Gastroesophageal sphincter (tissue), 3 donors: Measurements from ENCODE around the gene NECTIN1.

Experiments used
- POLR2A ChIP-seq, 2 donors: fragments of 450-650 bp; IDR thresholded peaks; one replicate each; pipeline ENCODE4 v1.6.1; 2017; ENCODE audit warnings: antibody characterized with exemption in 2 of 2, mild to moderate bottlenecking in 2 of 2, moderate library complexity in 1 of 2
- POLR2AphosphoS5 ChIP-seq: sonication (generic); formaldehyde crosslinking; IDR thresholded peaks from one replicate; pipeline ENCODE4 v1.6.1; 2017; ENCODE audit warnings: antibody characterized with exemption
- TF ChIP-seq, protein P1 (sequence below), 4 experiments: fragments of 200-600 bp in 2 of 4; fragments of 450-650 bp in 2 of 4; sonication (generic) in 1 of 4; IDR thresholded peaks; one replicate each; pipeline ENCODE4 v1.5.1; 2017 to 2019; ENCODE audit warnings: antibody characterized with exemption in 4 of 4, mild to moderate bottlenecking in 2 of 4, moderate library complexity in 2 of 4

DNA sequence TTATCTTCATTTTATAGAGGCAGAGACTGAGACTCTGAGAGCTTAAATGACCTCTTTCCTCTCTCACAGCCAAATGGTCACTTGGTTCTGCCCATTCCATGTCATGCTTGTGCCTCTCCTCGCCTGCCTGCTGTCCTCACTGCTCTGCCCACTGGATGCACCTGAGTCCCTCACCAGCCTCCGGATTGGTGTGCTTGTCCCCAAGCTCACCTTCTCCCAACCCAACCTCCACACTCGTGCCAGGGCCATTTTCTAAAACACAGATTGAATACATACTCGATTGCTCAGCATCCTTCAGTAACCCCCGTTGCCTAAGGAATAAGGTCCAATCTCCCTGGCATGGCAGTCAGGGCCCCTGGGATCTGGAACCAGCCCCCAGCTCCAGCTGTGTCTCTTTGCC lies 28.4 kb upstream of the NECTIN1 start:
- TF ChIP-seq, protein P1, sequence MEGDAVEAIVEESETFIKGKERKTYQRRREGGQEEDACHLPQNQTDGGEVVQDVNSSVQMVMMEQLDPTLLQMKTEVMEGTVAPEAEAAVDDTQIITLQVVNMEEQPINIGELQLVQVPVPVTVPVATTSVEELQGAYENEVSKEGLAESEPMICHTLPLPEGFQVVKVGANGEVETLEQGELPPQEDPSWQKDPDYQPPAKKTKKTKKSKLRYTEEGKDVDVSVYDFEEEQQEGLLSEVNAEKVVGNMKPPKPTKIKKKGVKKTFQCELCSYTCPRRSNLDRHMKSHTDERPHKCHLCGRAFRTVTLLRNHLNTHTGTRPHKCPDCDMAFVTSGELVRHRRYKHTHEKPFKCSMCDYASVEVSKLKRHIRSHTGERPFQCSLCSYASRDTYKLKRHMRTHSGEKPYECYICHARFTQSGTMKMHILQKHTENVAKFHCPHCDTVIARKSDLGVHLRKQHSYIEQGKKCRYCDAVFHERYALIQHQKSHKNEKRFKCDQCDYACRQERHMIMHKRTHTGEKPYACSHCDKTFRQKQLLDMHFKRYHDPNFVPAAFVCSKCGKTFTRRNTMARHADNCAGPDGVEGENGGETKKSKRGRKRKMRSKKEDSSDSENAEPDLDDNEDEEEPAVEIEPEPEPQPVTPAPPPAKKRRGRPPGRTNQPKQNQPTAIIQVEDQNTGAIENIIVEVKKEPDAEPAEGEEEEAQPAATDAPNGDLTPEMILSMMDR (IDR thresholded peaks at IDR 0.05) = no peak
- no peak for TF ChIP-seq POLR2A (IDR thresholded peaks at IDR 0.05)
- TF ChIP-seq POLR2AphosphoS5 = no peak
